Adrenal gland (tissue), 5 donors: ENCODE measurements around the gene RASGRF2.

Source experiments
- POLR2A ChIP-seq, 2 donors: fragments of 450-650 bp; IDR thresholded peaks; one replicate each; pipeline ENCODE4 v1.6.1; 2017; ENCODE audit warnings: antibody characterized with exemption in 2 of 2, mild to moderate bottlenecking in 2 of 2, moderate library complexity in 1 of 2
- TF ChIP-seq, protein P1 (sequence below), 6 experiments: fragments of 450-650 bp in 4 of 6; fragments of 200-600 bp in 2 of 6; sonication (generic) in 1 of 6; IDR thresholded peaks; 1 replicate in 5 of 6; 2 replicates in 1 of 6; pipeline versions ENCODE4 v1.5.1 to v1.8.0; 2016 to 2021; ENCODE audit warnings: antibody characterized with exemption in 6 of 6, mild to moderate bottlenecking in 2 of 6, moderate library complexity in 1 of 6
- donor health status: DM: no; HTN: no; CAD: no.

DNA sequence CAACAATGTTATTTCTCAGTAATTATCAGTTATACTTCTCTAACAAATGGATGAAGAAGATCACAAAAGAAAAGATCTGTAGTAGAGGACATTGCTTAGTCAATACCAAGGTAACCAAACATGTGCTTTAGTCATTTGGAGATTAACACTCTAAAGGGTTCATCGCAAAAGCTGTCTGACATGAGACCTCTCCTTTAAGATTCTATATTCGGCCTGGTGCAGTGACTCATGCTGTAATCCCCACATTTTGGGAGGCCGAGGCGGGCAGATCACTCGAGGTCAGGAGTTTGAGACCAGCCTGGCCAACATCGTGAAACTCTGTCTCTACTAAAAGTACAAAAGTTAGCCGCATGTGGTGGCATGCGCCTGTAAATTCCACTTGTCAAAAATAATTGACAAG is 254.7 kb downstream of the RASGRF2 start:
- TF ChIP-seq, protein P1, sequence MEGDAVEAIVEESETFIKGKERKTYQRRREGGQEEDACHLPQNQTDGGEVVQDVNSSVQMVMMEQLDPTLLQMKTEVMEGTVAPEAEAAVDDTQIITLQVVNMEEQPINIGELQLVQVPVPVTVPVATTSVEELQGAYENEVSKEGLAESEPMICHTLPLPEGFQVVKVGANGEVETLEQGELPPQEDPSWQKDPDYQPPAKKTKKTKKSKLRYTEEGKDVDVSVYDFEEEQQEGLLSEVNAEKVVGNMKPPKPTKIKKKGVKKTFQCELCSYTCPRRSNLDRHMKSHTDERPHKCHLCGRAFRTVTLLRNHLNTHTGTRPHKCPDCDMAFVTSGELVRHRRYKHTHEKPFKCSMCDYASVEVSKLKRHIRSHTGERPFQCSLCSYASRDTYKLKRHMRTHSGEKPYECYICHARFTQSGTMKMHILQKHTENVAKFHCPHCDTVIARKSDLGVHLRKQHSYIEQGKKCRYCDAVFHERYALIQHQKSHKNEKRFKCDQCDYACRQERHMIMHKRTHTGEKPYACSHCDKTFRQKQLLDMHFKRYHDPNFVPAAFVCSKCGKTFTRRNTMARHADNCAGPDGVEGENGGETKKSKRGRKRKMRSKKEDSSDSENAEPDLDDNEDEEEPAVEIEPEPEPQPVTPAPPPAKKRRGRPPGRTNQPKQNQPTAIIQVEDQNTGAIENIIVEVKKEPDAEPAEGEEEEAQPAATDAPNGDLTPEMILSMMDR (IDR thresholded peaks at IDR 0.05) = no peak
- TF ChIP-seq POLR2A (IDR thresholded peaks at IDR 0.05) = no peak
